K562 (cell line): ENCODE measurements around the gene ATP5PD.

Experiments
- CTCF ChIP-seq, 3 experiments: IDR thresholded peaks in 2 of 3; conservative IDR thresholded peaks in 1 of 3; 2 replicates each; pipeline ENCODE4 v1.5.1; 2011 to 2012; ENCODE audit warnings: low read length in 3 of 3, mild to moderate bottlenecking in 3 of 3, control low read depth in 2 of 3, improper control_type of control experiment in 1 of 3, inconsistent platforms in 1 of 3, low read depth in 1 of 3, mixed read lengths in 1 of 3, moderate library complexity in 1 of 3; ENCODE audit not compliant: insufficient read depth in 2 of 3
- EZH2 ChIP-seq: IDR thresholded peaks from 2 replicates; pipeline ENCODE4 v1.6.1; 2012; ENCODE audit warnings: low read depth, mild to moderate bottlenecking, inconsistent platforms, low read length, borderline replicate concordance

- TF ChIP-seq EZH2 (no peak), CTCF (IDR thresholded peaks at IDR 0.05 in 2 of 3, conservative IDR thresholded peaks at IDR 0.05 in 1 of 3; ENCODE audit: insufficient read depth in 2 of 3, low read depth in 1 of 3, low read length in 3 of 3) (no peak)
Measured at GRCh38 chr17:75044716-75045115, 2.1 kb downstream of the ATP5PD start.
